Body of pancreas (tissue), 4 donors: ENCODE data around the gene NLRP3.

Experiments used
- POLR2A ChIP-seq, 3 donors: fragments of 450-650 bp; IDR thresholded peaks; one replicate each; pipeline ENCODE4 v1.6.1; 2016; ENCODE audit warnings: antibody characterized with exemption in 3 of 3, mild to moderate bottlenecking in 2 of 3
- TF ChIP-seq, protein P1 (sequence below), 7 experiments: fragments of 450-650 bp in 4 of 7; fragments of 200-600 bp in 3 of 7; sonication (generic) in 3 of 7; IDR thresholded peaks; one replicate each; pipeline ENCODE4 v1.5.1; 2016 to 2019; ENCODE audit warnings: antibody characterized with exemption in 7 of 7

DNA sequence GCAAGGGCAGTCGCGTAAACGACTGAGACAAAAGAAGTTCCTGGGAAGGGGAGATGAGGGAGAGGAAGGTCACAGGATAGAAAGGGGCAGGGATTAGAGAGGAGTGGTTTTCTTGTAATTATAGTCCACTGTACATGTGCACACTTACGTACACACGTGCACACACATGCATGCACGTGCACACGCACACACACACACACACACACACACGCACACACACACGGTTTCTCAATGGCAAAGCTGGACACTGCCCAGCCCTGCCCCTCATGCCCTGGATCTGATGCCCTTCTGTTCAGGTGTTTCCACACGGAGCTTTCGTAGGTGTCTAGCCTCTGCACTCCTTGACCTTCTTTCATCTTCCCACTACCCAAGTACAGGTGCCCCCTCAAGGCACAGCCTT lies 38.0 kb downstream of the NLRP3 start:
- no peak for TF ChIP-seq POLR2A (IDR thresholded peaks at IDR 0.05)
- TF ChIP-seq, protein P1, sequence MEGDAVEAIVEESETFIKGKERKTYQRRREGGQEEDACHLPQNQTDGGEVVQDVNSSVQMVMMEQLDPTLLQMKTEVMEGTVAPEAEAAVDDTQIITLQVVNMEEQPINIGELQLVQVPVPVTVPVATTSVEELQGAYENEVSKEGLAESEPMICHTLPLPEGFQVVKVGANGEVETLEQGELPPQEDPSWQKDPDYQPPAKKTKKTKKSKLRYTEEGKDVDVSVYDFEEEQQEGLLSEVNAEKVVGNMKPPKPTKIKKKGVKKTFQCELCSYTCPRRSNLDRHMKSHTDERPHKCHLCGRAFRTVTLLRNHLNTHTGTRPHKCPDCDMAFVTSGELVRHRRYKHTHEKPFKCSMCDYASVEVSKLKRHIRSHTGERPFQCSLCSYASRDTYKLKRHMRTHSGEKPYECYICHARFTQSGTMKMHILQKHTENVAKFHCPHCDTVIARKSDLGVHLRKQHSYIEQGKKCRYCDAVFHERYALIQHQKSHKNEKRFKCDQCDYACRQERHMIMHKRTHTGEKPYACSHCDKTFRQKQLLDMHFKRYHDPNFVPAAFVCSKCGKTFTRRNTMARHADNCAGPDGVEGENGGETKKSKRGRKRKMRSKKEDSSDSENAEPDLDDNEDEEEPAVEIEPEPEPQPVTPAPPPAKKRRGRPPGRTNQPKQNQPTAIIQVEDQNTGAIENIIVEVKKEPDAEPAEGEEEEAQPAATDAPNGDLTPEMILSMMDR (IDR thresholded peaks at IDR 0.05): no peak
